ENCODE data around the gene NLRC3.

The NLRC3 gene

GRCh38 chr16:3546986-3547682 lies 30.1 kb downstream of the NLRC3 start:
- POLR2A ChIA-PET = no interaction called here
- Histone ChIP-seq H3K4me3 (ENCODE audit: low read depth, low read length) (no peak overlapping the region), H3K36me3 (ENCODE audit: control insufficient read depth in 2 of 2, insufficient read depth in 1 of 2, low read length in 2 of 2) (no peaks in the 10 kb centered on the region), H3K9me3 (ENCODE audit: control insufficient read depth, insufficient read depth, low read depth, low read length) (no peaks in the 10 kb centered on the region), H3K4me1 (ENCODE audit: control insufficient read depth, insufficient read depth, low read length) (no peaks in the 10 kb centered on the region), H3K27ac (ENCODE audit: extremely low read depth, low read depth, low read length) (no peak overlapping the region)
- CTCF ChIA-PET = interaction anchor here (0.5 kb wide), 1 partner anchor 86 kb away, joined by 3 read pairs; no protein-coding TSS in a partner anchor
- TF ChIP-seq ZNF266 (tag by site-specific recombination; IDR thresholded peaks at IDR 0.05; ENCODE audit: low read depth) = no peak
- TF ChIP-seq HOXD13 (CRISPR knock-in tag; IDR thresholded peaks at IDR 0.05; ENCODE audit: borderline replicate concordance) = no peak
- no peak for TF ChIP-seq ZBTB20 (tag by site-specific recombination; IDR thresholded peaks at IDR 0.05)
- no peak for TF ChIP-seq ZNF366 (tag by site-specific recombination; conservative IDR thresholded peaks at IDR 0.05)
- no peak for TF ChIP-seq ZNF433 (tag by site-specific recombination; IDR thresholded peaks at IDR 0.05; ENCODE audit: low read depth)
- TF ChIP-seq ZNF223 (tag by site-specific recombination; IDR thresholded peaks at IDR 0.05) = no peak
- no peak for TF ChIP-seq ZBTB17 (tag by site-specific recombination; IDR thresholded peaks at IDR 0.05)
- no peak for TF ChIP-seq ZNF311 (tag by site-specific recombination; IDR thresholded peaks at IDR 0.05; ENCODE audit: borderline replicate concordance)
- TF ChIP-seq MYNN (tag by site-specific recombination; IDR thresholded peaks at IDR 0.05; ENCODE audit: borderline replicate concordance) = no peak
- TF ChIP-seq ZXDB (tag by site-specific recombination; IDR thresholded peaks at IDR 0.05) = no peak
- TF ChIP-seq ZFP37 (tag by site-specific recombination; IDR thresholded peaks at IDR 0.05) = no peak
- no peak for TF ChIP-seq KLF9 (tag by site-specific recombination; IDR thresholded peaks at IDR 0.05; ENCODE audit: low read depth)
- no peak for TF ChIP-seq ZSCAN23 (tag by site-specific recombination; IDR thresholded peaks at IDR 0.05)
- TF ChIP-seq FEZF1 (tag by site-specific recombination; IDR thresholded peaks at IDR 0.05) = no peak
- no peak for TF ChIP-seq SP2 (tag by site-specific recombination; IDR thresholded peaks at IDR 0.05)
- TF ChIP-seq ZNF26 (tag by site-specific recombination; IDR thresholded peaks at IDR 0.05) = no peak

- H3K4me3 ChIP-seq (ENCODE audit: low read depth, low read length) = no peak overlapping the region
- TF ChIP-seq ZNF473 (tag by site-specific recombination; IDR thresholded peaks at IDR 0.05) (no peak), ZBTB17 (tag by site-specific recombination; IDR thresholded peaks at IDR 0.05) (0 out of 2 replicates have a peak, but pooled peaks have one; percentile 31), CTCF (tag by site-specific recombination; IDR thresholded peaks at IDR 0.05) (no peak)
- POLR2A ChIA-PET = no interaction called here
- CTCF ChIA-PET = no interaction called here
- H3K27ac ChIP-seq (ENCODE audit: extremely low read depth, low read depth, low read length) = no peak overlapping the region
- no peaks in the 10 kb centered on the region for H3K4me1 ChIP-seq (ENCODE audit: control insufficient read depth, insufficient read depth, low read length)
- peaks cover 0 to 19% of the 10 kb centered on the region in 2 experiments; a peak in 2 of 3 replicates for H3K36me3 ChIP-seq (ENCODE audit: control insufficient read depth in 2 of 2, insufficient read depth in 1 of 2, low read length in 2 of 2)
- no peaks in the 10 kb centered on the region for H3K9me3 ChIP-seq (ENCODE audit: control insufficient read depth, insufficient read depth, low read depth, low read length)
These were observed 34.4 kb downstream of the NLRC3 start for GRCh38 chr16:3542601-3543373.
